Panc1 (cell line): ENCODE results near the gene KREMEN2. TPM values are rescaled to one million over a fixed set of nuclear protein-coding genes. Genes with fewer than 3 reads are reported as not detected.

Experiments used
- ATAC-seq: fragments of 200-7000 bp; cut with Tn5 transposase; 2 replicates; pipeline ENCODE4 v1.9.1; 2020; ENCODE audit warnings: mild to moderate bottlenecking, moderate library complexity
- BruUV-seq: library from RNA; stranded (reverse); fragments of 400-500 nt; replicated peaks from 2 replicates; lab custom pipeline; 2021; lab: Mats Ljungman, UMichigan
- CTCF ChIA-PET: fragments of 300-600 bp; sonication (Branson Sonifier 250); formaldehyde crosslinking; loops from one replicate; lab custom pipeline; 2022; ENCODE audit warnings: antibody characterized with exemption; lab: Charles Lee
- POLR2A ChIA-PET: fragments of 300-600 bp; sonication (Branson Sonifier 250); formaldehyde crosslinking; loops from one replicate; lab custom pipeline; 2022; ENCODE audit warnings: antibody characterized with exemption; lab: Charles Lee
- DNase-seq: peaks from one replicate; pipeline ENCODE4 v3.0.0-alpha.2; 2010; ENCODE audit warnings: low read depth, low spot score
- H3K27ac ChIP-seq: 2 replicates; pipeline ENCODE4 v1.5.1; 2011; ENCODE audit warnings: mild to moderate bottlenecking, low read length, inconsistent platforms
- H3K27me3 ChIP-seq: fragments of 200-500 bp; sonication (Bioruptor generic); 2 replicates; pipeline ENCODE4 v1.6.0; 2014; ENCODE audit warnings: low read length, inconsistent platforms; ENCODE audit not compliant: control insufficient read depth, insufficient read depth
- H3K36me3 ChIP-seq: fragments of 200-500 bp; sonication (Bioruptor generic); 2 replicates; pipeline ENCODE4 v1.5.1; 2014; ENCODE audit warnings: inconsistent platforms, mild to moderate bottlenecking, low read length, moderate library complexity; ENCODE audit not compliant: control insufficient read depth, insufficient read depth
- H3K4me1 ChIP-seq: 2 replicates; pipeline ENCODE4 v1.5.1; 2011; ENCODE audit warnings: inconsistent platforms, mild to moderate bottlenecking, low read length, moderate library complexity; ENCODE audit not compliant: control insufficient read depth, insufficient read depth
- H3K4me3 ChIP-seq, 2 experiments: 2 replicates each; pipeline ENCODE4 v1.5.1; 2011 to 2012; ENCODE audit warnings: low read depth in 2 of 2, low read length in 2 of 2, mild to moderate bottlenecking in 2 of 2, inconsistent platforms in 1 of 2, moderate library complexity in 1 of 2
- H3K9me3 ChIP-seq: fragments of 200-500 bp; sonication (Bioruptor generic); 2 replicates; pipeline ENCODE4 v1.5.1; 2014; ENCODE audit warnings: low read depth, mild to moderate bottlenecking, inconsistent platforms, low read length, moderate library complexity; ENCODE audit not compliant: control insufficient read depth, insufficient read depth
- POLR2AphosphoS5 ChIP-seq: IDR thresholded peaks from 2 replicates; pipeline ENCODE4 v1.6.1; 2012; ENCODE audit warnings: mild to moderate bottlenecking, low read depth, low read length, moderate library complexity
- SIN3A ChIP-seq: IDR thresholded peaks from 2 replicates; pipeline ENCODE4 v1.6.1; 2012; ENCODE audit warnings: low read depth, mild to moderate bottlenecking, low read length, moderate library complexity, borderline replicate concordance; ENCODE audit not compliant: insufficient read depth
- TCF7L2 ChIP-seq: IDR thresholded peaks from 2 replicates; pipeline ENCODE4 v1.6.1; 2011; ENCODE audit warnings: mild to moderate bottlenecking, low read depth, low read length, inconsistent platforms
- in situ Hi-C: cut with HindIII; loops from 2 replicates; pipeline ENCODE4 v1.10.0; 2016; ENCODE audit warnings: low sequenced_read_pairs, low pct_unique_long_range_greater_than_20kb
- intact Hi-C: fragments of 100-400 bp; cut with micrococcal nuclease; formaldehyde crosslinking; loops from one replicate; pipeline ENCODE4 v1.10.0; 2022; ENCODE audit not compliant: unreplicated experiment
- total RNA-seq: library from RNA; stranded (reverse); gene quantifications from one replicate; pipeline ENCODE4 v1.2.1, GENCODE V29; 2021; ENCODE audit not compliant: unreplicated experiment
- TF ChIP-seq, protein P1 (sequence below), 2 experiments: IDR thresholded peaks; 2 replicates each; pipeline ENCODE4 v1.6.1; 2011 to 2012; ENCODE audit warnings: low read depth in 2 of 2, control low read depth in 1 of 2, low read length in 1 of 2, mild to moderate bottlenecking in 1 of 2, moderate library complexity in 1 of 2; ENCODE audit not compliant: insufficient read depth in 1 of 2
- TF ChIP-seq, protein P2 (sequence below): fragments of 450-650 bp; IDR thresholded peaks from 2 replicates; pipeline ENCODE4 v1.5.1; 2017; ENCODE audit warnings: mild to moderate bottlenecking

KREMEN2 gene
- total RNA-seq, 1 experiment from 2014 or later = 10.8 TPM

DNA sequence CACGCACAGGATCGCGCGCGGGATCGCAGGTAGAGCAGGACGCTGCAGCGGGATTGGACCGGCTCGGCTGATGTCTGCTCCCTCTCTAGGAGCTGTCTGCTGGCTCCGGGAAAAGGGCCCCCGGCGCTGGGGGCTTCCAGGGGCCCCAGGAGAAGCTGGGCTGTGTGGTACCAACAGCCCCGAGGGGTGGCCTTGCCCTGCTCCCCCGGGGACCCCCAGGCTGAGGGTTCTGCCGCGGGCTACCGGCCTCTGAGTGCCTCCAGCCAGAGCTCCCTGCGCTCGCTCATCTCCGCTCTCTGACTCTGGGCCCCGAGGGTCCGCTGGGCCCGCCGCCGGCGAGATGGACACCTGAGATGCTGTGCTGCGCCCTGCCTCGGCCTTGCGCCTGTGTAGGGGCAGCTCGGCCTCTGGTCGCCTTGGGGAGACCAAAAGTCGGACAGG is 3.7 kb downstream of the KREMEN2 start:
- H3K4me3 ChIP-seq = no peak overlapping the region
- in situ Hi-C loops = no loop called here
- DNase-seq = no peak
- intact Hi-C loops = no loop called here
- H3K27me3 ChIP-seq = no peaks in the 10 kb centered on the region
- BruUV-seq = no TSS peak
- CTCF ChIA-PET = no interaction called here
- TF ChIP-seq, protein P1, sequence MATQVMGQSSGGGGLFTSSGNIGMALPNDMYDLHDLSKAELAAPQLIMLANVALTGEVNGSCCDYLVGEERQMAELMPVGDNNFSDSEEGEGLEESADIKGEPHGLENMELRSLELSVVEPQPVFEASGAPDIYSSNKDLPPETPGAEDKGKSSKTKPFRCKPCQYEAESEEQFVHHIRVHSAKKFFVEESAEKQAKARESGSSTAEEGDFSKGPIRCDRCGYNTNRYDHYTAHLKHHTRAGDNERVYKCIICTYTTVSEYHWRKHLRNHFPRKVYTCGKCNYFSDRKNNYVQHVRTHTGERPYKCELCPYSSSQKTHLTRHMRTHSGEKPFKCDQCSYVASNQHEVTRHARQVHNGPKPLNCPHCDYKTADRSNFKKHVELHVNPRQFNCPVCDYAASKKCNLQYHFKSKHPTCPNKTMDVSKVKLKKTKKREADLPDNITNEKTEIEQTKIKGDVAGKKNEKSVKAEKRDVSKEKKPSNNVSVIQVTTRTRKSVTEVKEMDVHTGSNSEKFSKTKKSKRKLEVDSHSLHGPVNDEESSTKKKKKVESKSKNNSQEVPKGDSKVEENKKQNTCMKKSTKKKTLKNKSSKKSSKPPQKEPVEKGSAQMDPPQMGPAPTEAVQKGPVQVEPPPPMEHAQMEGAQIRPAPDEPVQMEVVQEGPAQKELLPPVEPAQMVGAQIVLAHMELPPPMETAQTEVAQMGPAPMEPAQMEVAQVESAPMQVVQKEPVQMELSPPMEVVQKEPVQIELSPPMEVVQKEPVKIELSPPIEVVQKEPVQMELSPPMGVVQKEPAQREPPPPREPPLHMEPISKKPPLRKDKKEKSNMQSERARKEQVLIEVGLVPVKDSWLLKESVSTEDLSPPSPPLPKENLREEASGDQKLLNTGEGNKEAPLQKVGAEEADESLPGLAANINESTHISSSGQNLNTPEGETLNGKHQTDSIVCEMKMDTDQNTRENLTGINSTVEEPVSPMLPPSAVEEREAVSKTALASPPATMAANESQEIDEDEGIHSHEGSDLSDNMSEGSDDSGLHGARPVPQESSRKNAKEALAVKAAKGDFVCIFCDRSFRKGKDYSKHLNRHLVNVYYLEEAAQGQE (IDR thresholded peaks at IDR 0.05; ENCODE audit: insufficient read depth in 1 of 2, low read depth in 2 of 2, low read length in 1 of 2) = no peak
- TF ChIP-seq, protein P2, sequence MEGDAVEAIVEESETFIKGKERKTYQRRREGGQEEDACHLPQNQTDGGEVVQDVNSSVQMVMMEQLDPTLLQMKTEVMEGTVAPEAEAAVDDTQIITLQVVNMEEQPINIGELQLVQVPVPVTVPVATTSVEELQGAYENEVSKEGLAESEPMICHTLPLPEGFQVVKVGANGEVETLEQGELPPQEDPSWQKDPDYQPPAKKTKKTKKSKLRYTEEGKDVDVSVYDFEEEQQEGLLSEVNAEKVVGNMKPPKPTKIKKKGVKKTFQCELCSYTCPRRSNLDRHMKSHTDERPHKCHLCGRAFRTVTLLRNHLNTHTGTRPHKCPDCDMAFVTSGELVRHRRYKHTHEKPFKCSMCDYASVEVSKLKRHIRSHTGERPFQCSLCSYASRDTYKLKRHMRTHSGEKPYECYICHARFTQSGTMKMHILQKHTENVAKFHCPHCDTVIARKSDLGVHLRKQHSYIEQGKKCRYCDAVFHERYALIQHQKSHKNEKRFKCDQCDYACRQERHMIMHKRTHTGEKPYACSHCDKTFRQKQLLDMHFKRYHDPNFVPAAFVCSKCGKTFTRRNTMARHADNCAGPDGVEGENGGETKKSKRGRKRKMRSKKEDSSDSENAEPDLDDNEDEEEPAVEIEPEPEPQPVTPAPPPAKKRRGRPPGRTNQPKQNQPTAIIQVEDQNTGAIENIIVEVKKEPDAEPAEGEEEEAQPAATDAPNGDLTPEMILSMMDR = no peak
- TF ChIP-seq TCF7L2 (no peak), POLR2AphosphoS5 (no peak), SIN3A (no peak)
- H3K36me3 ChIP-seq = no peaks in the 10 kb centered on the region; the same call in 1 of the 2 replicates
- no peak overlapping the region; the same call in 1 of the 2 replicates for H3K27ac ChIP-seq
- H3K9me3 ChIP-seq = no peaks in the 10 kb centered on the region
- POLR2A ChIA-PET = no interaction called here
- ATAC-seq = no peak
- peaks cover 35% of the 10 kb centered on the region for H3K4me1 ChIP-seq

DNA sequence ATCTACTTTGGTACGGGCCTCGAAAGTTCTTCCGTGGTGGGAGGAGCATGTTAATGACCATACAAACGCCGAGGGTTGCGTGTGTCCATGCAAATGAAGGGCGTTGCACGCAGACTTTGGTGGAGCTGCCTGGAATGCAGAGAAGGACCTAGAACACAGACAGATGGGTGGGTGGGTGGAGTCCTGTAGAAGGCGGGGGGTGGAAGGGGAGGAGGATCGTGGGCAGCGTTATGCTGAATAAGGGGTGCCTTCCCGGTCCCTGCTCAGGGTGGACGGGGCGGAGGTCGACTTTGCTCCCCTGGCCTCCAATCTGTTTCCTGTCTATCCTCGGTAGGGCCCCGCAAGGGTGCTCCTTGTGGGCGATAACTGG is 4.3 kb downstream of the KREMEN2 start:
- POLR2A ChIA-PET = no interaction called here
- intact Hi-C loops (no loop called here), in situ Hi-C loops (no loop called here)
- H3K27me3 ChIP-seq = no peaks in the 10 kb centered on the region
- peak overlapping the region; percentile 40; the same call in 1 of the 2 replicates for H3K27ac ChIP-seq
- no peaks in the 10 kb centered on the region for H3K9me3 ChIP-seq
- H3K4me3 ChIP-seq = peak overlapping the region; percentile 69 to 70
- H3K4me1 ChIP-seq = peaks cover 38% of the 10 kb centered on the region
- TF ChIP-seq, protein P2 = no peak
- TF ChIP-seq, protein P1 (IDR thresholded peaks at IDR 0.05; ENCODE audit: insufficient read depth in 1 of 2, low read depth in 2 of 2, low read length in 1 of 2) = no peak
- TF ChIP-seq POLR2AphosphoS5 (no peak), TCF7L2 (no peak), SIN3A (no peak)
- H3K36me3 ChIP-seq = no peaks in the 10 kb centered on the region; the same call in 1 of the 2 replicates
- no TSS peak for BruUV-seq
- no peak for ATAC-seq
- CTCF ChIA-PET = no interaction called here
- no peak for DNase-seq
